OCI-LY1 (cell line): Measurements from ENCODE around the gene PPM1F.

Experiments used
- EZH2 ChIP-seq: fragments of 200-600 bp; sonication (generic), shearing (Covaris generic); IDR thresholded peaks from 2 replicates; pipeline ENCODE4 v1.8.0; 2017; ENCODE audit warnings: borderline replicate concordance, mixed run types, mild to moderate bottlenecking, antibody characterized with exemption, low read length, moderate library complexity, mixed read lengths
- TF ChIP-seq, protein P1 (sequence below): fragments of 200-600 bp; sonication (generic), shearing (Covaris generic); IDR thresholded peaks from 2 replicates; pipeline ENCODE4 v1.5.1; 2017; ENCODE audit warnings: mild to moderate bottlenecking, antibody characterized with exemption, low read length, moderate library complexity, mixed read lengths

DNA sequence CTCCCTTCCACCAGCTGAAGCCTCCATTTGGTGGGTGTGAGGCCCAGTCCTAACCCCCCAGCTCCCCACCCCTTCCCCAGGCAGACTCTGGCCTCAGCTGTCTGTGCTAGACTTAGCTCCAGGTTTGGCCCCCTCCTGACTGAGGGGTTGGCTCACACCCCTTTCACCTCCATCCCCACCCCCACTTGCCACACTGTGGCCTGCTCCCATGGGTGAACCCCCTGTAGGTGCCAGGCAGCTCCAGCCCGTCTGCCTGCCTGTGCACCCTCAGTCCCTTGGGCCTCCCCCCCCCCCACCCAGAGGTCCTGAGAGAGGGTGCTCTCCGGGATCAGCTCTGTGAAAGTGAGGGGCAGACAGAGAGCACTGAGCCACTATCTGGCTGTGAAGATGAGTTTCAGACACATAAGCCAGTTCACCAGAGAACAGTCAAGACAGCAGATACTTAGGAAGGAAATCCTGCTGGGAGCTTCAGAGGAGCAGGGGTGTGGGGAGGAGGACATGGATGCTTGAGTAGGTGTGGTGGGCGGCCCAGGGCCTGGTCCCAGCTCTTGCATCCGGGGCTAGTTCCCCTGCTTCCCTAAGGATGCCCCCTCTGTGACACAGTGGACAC, 36.2 kb downstream of the PPM1F start:
- no peak for TF ChIP-seq EZH2
- TF ChIP-seq, protein P1, sequence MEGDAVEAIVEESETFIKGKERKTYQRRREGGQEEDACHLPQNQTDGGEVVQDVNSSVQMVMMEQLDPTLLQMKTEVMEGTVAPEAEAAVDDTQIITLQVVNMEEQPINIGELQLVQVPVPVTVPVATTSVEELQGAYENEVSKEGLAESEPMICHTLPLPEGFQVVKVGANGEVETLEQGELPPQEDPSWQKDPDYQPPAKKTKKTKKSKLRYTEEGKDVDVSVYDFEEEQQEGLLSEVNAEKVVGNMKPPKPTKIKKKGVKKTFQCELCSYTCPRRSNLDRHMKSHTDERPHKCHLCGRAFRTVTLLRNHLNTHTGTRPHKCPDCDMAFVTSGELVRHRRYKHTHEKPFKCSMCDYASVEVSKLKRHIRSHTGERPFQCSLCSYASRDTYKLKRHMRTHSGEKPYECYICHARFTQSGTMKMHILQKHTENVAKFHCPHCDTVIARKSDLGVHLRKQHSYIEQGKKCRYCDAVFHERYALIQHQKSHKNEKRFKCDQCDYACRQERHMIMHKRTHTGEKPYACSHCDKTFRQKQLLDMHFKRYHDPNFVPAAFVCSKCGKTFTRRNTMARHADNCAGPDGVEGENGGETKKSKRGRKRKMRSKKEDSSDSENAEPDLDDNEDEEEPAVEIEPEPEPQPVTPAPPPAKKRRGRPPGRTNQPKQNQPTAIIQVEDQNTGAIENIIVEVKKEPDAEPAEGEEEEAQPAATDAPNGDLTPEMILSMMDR = no peak
